Smooth muscle cell (in vitro differentiated cells): Measurements from ENCODE around the gene ECI1. TPM values are rescaled to one million over a fixed set of nuclear protein-coding genes. Genes with fewer than 3 reads are reported as not detected.
"Not testable (repeated sequence)": the region's sequence is repeated elsewhere in the genome, so short reads cannot be mapped to it uniquely, and the experiment has no call there.

Experiments
- DNase-seq: peaks from one replicate; lab custom pipeline; 2025; ENCODE audit not compliant: unreplicated experiment; lab: John Stamatoyannopoulos, UW
- H2AFZ ChIP-seq: fragments of 200-600 bp; sonication (generic); 2 replicates; pipeline ENCODE4 v1.6.0; 2016; ENCODE audit warnings: antibody characterized with exemption, low read depth, mild to moderate bottlenecking
- H3F3A ChIP-seq: fragments of 200-600 bp; sonication (generic); 2 replicates; pipeline ENCODE4 v1.6.0; 2017; ENCODE audit warnings: antibody characterized with exemption, low read depth
- H3K27ac ChIP-seq: fragments of 200-600 bp; sonication (generic); 2 replicates; pipeline ENCODE4 v1.5.1; 2016; ENCODE audit warnings: low read depth, mild to moderate bottlenecking
- H3K27me3 ChIP-seq: fragments of 200-600 bp; sonication (generic); 2 replicates; pipeline ENCODE4 v1.6.1; 2016; ENCODE audit warnings: low read depth, mild to moderate bottlenecking
- H3K36me3 ChIP-seq: fragments of 200-600 bp; sonication (generic); 2 replicates; pipeline ENCODE4 v1.5.1; 2016; ENCODE audit warnings: low read depth
- H3K4me1 ChIP-seq: fragments of 200-600 bp; sonication (generic); 2 replicates; pipeline ENCODE4 v1.5.1; 2016; ENCODE audit warnings: low read depth
- H3K4me2 ChIP-seq: fragments of 200-600 bp; sonication (generic); 2 replicates; pipeline ENCODE4 v1.6.0; 2016; ENCODE audit warnings: mild to moderate bottlenecking
- H3K4me3 ChIP-seq: fragments of 200-600 bp; sonication (generic); 2 replicates; pipeline ENCODE4 v1.5.1; 2016; ENCODE audit warnings: mild to moderate bottlenecking
- H3K79me2 ChIP-seq: fragments of 200-600 bp; sonication (generic); 2 replicates; pipeline ENCODE4 v1.6.0; 2016; ENCODE audit warnings: low read depth, mild to moderate bottlenecking
- H3K9ac ChIP-seq: fragments of 200-600 bp; sonication (generic); 2 replicates; pipeline ENCODE4 v1.6.0; 2016; ENCODE audit warnings: low read depth
- H3K9me3 ChIP-seq: fragments of 200-600 bp; sonication (generic); replicated peaks from 2 replicates; pipeline ENCODE4 v1.5.1; 2016; ENCODE audit warnings: low read depth
- H4K20me1 ChIP-seq: fragments of 200-600 bp; sonication (generic); 2 replicates; pipeline ENCODE4 v1.6.0; 2016; ENCODE audit warnings: low read depth
- CTCF ChIP-seq: fragments of 200-600 bp; sonication (generic); IDR thresholded peaks from 2 replicates; pipeline ENCODE4 v1.5.1; 2017; ENCODE audit warnings: borderline replicate concordance, mild to moderate bottlenecking, antibody characterized with exemption; ENCODE audit not compliant: insufficient read depth, poor library complexity, severe bottlenecking
- WGBS: methylation state at CpG from one replicate; pipeline ENCODE4 v1.1.7; 2016; ENCODE audit warnings: low lambda C conversion rate; 5-methylcytosine and 5-hydroxymethylcytosine counted together
- polyA plus RNA-seq: library from polyadenylated mRNA; unstranded; fragments of >200 nt; fragmentation: Nextera tagmentation; extraction: Ambion mirVana; gene quantifications from 2 replicates; pipeline ENCODE4 v1.2.1, GENCODE V29; 2016
- total RNA-seq: library from RNA; depleted of rRNA; stranded (reverse); fragments of >200 nt; gene quantifications from 2 replicates; pipeline ENCODE4 v1.2.3, GENCODE V29; 2014

Gene ECI1
- total and polyA plus RNA-seq, 2 experiments from 2014 or later: 45.7 to 86.9 TPM

DNA sequence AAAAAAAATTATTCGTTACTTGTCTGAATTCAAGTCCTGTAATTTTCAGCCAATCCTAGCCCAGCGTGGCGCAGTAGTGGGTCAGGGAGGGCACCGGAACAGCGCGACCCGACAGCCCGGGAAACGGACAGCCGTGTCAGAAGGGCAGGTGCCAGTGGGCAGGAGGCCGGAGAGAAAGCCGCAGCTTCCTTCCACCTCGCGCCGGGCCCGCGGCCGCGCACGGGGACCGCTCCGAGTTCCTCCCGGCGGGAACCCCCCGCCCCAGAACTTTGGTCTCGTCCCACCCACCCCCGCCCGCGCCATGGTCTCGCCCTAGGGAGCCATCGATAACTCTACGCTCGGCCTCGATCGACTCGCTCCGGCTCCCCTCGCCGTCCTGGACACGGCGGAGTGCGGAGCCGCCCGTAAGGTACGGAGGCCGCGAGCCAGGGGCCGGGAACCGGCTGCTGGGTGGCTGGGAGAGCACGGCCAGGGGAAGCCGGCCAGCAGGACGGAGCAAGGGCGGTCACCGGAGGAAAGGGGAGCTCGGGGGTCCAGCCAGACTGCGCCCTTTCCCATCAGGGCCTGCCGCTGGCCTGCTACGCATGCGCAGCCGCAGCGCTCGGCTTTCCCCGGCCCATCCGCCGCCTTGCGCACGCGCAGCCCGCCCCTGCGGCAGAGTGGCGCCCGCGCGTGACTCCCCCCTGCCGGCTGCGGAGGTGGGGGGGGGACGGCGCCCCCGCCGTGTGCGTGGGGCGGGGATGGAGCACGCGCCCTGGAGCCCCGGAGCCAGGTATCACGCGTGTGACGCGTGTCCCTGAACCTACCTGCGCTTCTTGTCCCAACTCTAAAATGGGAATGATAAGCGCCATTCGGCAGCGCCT, 46.1 kb downstream of the ECI1 start, which contains the start of gene MLST8:
TSS of gene MLST8 (plus strand) at position 351 of the 863 bp plus-strand sequence. CDS start 632 bp downstream, outside the sequence.
- peak within 1 kb of the TSS; percentile 89 for H2AFZ ChIP-seq
- no peaks in the 10 kb centered on the region for H3K36me3 ChIP-seq
- no peaks in the 10 kb centered on the region for H3F3A ChIP-seq
- DNase-seq: peak; percentile 94
- TF ChIP-seq CTCF: peak; percentile 24
- H3K9me3 ChIP-seq: no peaks in the 10 kb centered on the region
- peak within 1 kb of the TSS; percentile 85 for H3K4me2 ChIP-seq
- WGBS: under 1% methylated on average over 59 of the region's 93 CpGs
- no peaks in the 10 kb centered on the region for H4K20me1 ChIP-seq
- H3K79me2 ChIP-seq: peaks cover 7% of the 10 kb centered on the region
- H3K4me3 ChIP-seq: peak within 1 kb of the TSS; percentile 93
- peak within 1 kb of the TSS; percentile 92 for H3K9ac ChIP-seq
- H3K4me1 ChIP-seq: no peaks in the 10 kb centered on the region
- peak within 1 kb of the TSS; percentile 70 for H3K27ac ChIP-seq
- H3K27me3 ChIP-seq: no peaks in the 10 kb centered on the region

- H3K27me3 ChIP-seq: no peaks in the 10 kb centered on the region
- H3F3A ChIP-seq: no peaks in the 10 kb centered on the region
- H3K4me2 ChIP-seq: peak overlapping the region; percentile 85
- WGBS: 75% methylated on average over 13 of the region's 13 CpGs
- H3K4me1 ChIP-seq: no peaks in the 10 kb centered on the region
- H3K9ac ChIP-seq: peak overlapping the region; percentile 92
- no peaks in the 10 kb centered on the region for H3K9me3 ChIP-seq
- DNase-seq: no peak
- peaks cover 7% of the 10 kb centered on the region for H3K79me2 ChIP-seq
- H3K36me3 ChIP-seq: no peaks in the 10 kb centered on the region
- no peak overlapping the region for H3K27ac ChIP-seq
- no peak for TF ChIP-seq CTCF
- peak overlapping the region; percentile 89 for H2AFZ ChIP-seq
- H4K20me1 ChIP-seq: no peaks in the 10 kb centered on the region
- peak overlapping the region; percentile 93 for H3K4me3 ChIP-seq
Observed at GRCh38 chr16:2204416-2205103, 46.8 kb downstream of the ECI1 start.

GRCh38 chr16:2203119-2203688, 48.2 kb downstream of the ECI1 start:
- H3F3A ChIP-seq, H2AFZ ChIP-seq, H3K4me1 ChIP-seq, H4K20me1 ChIP-seq, H3K27ac ChIP-seq, H3K9me3 ChIP-seq, H3K9ac ChIP-seq, H3K4me2 ChIP-seq, H3K4me3 ChIP-seq, DNase-seq, H3K79me2 ChIP-seq, H3K36me3 ChIP-seq: not testable (repeated sequence)
- 92% methylated on average over 8 of the region's 8 CpGs for WGBS
- peaks cover 11% of the 10 kb centered on the region for H3K27me3 ChIP-seq

DNA sequence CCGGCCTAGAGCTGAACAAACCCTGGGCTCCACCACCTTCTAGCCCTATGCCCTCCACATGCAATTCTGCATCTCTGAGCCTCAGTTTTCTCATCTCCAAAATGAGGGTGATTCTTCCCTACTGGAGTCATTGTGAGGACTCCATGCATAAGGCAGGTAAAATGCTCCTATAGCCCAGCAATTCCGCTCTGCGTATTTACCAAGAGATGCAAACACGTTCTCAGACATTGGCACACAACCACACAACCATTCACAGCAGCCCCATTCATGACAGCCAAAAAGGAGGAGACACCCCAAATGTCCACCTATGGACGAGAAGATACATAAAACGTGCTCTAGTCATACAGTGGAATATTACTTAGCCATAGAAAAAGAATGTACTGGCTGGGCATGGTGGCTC, 51.1 kb downstream of the ECI1 start:
- Histone ChIP-seq H4K20me1 (no peaks in the 10 kb centered on the region), H3K4me2 (no peak overlapping the region), H3K9me3 (no peaks in the 10 kb centered on the region), H3F3A (no peaks in the 10 kb centered on the region), H3K4me3 (no peak overlapping the region), H3K9ac (no peak overlapping the region), H2AFZ (no peak overlapping the region), H3K4me1 (no peaks in the 10 kb centered on the region), H3K27me3 (peaks cover 35% of the 10 kb centered on the region), H3K27ac (no peak overlapping the region), H3K79me2 (no peaks in the 10 kb centered on the region), H3K36me3 (no peaks in the 10 kb centered on the region)
- TF ChIP-seq CTCF: no peak
- no peak for DNase-seq
- WGBS: 88% methylated on average over 6 of the region's 6 CpGs
